Loucy (cell line): ENCODE data around the gene ARID3B.

Experiments
- H2AFZ ChIP-seq: fragments of 200-600 bp; sonication (generic); 2 replicates; pipeline ENCODE4 v1.6.0; 2016; ENCODE audit warnings: antibody characterized with exemption, mild to moderate bottlenecking, low read length, moderate library complexity
- H3F3A ChIP-seq: fragments of 200-600 bp; 2 replicates; pipeline ENCODE4 v1.6.0; 2016; ENCODE audit warnings: antibody characterized with exemption, low read depth, mild to moderate bottlenecking
- H3K27me3 ChIP-seq: fragments of 200-600 bp; sonication (generic); 2 replicates; pipeline ENCODE4 v1.6.1; 2014; ENCODE audit warnings: low read length, mild to moderate bottlenecking; ENCODE audit not compliant: insufficient read depth, poor library complexity, severe bottlenecking
- H3K36me3 ChIP-seq: fragments of 200-600 bp; sonication (generic); 2 replicates; pipeline ENCODE4 v1.6.1; 2016; ENCODE audit warnings: low read length; ENCODE audit not compliant: insufficient read depth
- H3K4me1 ChIP-seq: fragments of 200-600 bp; sonication (generic); 2 replicates; pipeline ENCODE4 v1.5.1; 2014; ENCODE audit warnings: low read length, mild to moderate bottlenecking; ENCODE audit not compliant: insufficient read depth, poor library complexity, severe bottlenecking
- H3K4me2 ChIP-seq: fragments of 200-600 bp; sonication (generic); 2 replicates; pipeline ENCODE4 v1.6.0; 2014; ENCODE audit warnings: antibody characterized with exemption, low read length, low read depth, mild to moderate bottlenecking; ENCODE audit not compliant: poor library complexity, severe bottlenecking
- H3K4me3 ChIP-seq: fragments of 200-600 bp; sonication (generic); 2 replicates; pipeline ENCODE4 v1.5.1; 2014; ENCODE audit warnings: low read length, mild to moderate bottlenecking, mixed read lengths; ENCODE audit not compliant: poor library complexity, severe bottlenecking
- H3K79me2 ChIP-seq: fragments of 200-600 bp; sonication (generic); 2 replicates; pipeline ENCODE4 v1.6.1; 2014; ENCODE audit warnings: low read length; ENCODE audit not compliant: insufficient read depth
- H3K9ac ChIP-seq: fragments of 200-600 bp; sonication (generic); 2 replicates; pipeline ENCODE4 v1.6.0; 2014; ENCODE audit warnings: mild to moderate bottlenecking, low read depth, low read length, moderate library complexity; ENCODE audit not compliant: poor library complexity, severe bottlenecking
- H3K9me2 ChIP-seq: fragments of 200-600 bp; sonication (generic); replicated peaks from 2 replicates; pipeline ENCODE4 v1.6.1; 2016; ENCODE audit warnings: low read depth, low read length, mixed read lengths
- H3K9me3 ChIP-seq: fragments of 200-600 bp; sonication (generic); 2 replicates; pipeline ENCODE4 v1.6.1; 2014; ENCODE audit warnings: mild to moderate bottlenecking, antibody characterized with exemption, low read length, low read depth; ENCODE audit not compliant: insufficient read depth
- H4K20me1 ChIP-seq: fragments of 200-600 bp; sonication (generic); 2 replicates; pipeline ENCODE4 v1.6.0; 2014; ENCODE audit warnings: antibody characterized with exemption, low read length, mild to moderate bottlenecking; ENCODE audit not compliant: insufficient read depth, poor library complexity, severe bottlenecking
- CTCF ChIP-seq: fragments of 200-600 bp; sonication (generic); conservative IDR thresholded peaks from 2 replicates; pipeline ENCODE4 v1.5.1; 2014; ENCODE audit warnings: mild to moderate bottlenecking, antibody characterized with exemption, low read length
- EZH2phosphoT487 ChIP-seq: fragments of 200-600 bp; IDR thresholded peaks from 2 replicates; pipeline ENCODE4 v1.6.1; 2018; ENCODE audit warnings: antibody characterized with exemption, mild to moderate bottlenecking, moderate library complexity, borderline replicate concordance

ARID3B gene, protein sequence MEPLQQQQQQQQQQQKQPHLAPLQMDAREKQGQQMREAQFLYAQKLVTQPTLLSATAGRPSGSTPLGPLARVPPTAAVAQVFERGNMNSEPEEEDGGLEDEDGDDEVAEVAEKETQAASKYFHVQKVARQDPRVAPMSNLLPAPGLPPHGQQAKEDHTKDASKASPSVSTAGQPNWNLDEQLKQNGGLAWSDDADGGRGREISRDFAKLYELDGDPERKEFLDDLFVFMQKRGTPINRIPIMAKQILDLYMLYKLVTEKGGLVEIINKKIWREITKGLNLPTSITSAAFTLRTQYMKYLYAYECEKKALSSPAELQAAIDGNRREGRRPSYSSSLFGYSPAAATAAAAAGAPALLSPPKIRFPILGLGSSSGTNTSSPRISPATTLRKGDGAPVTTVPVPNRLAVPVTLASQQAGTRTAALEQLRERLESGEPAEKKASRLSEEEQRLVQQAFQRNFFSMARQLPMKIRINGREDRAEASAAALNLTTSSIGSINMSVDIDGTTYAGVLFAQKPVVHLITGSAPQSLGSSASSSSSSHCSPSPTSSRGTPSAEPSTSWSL

GRCh38 chr15:74540761-74541493 is at the start of gene ARID3B:
ARID3B (plus strand) TSS chr15:74541220; CDS start chr15:74543937, 2,717 bp downstream.
- Histone ChIP-seq H3K9ac (peak within 1 kb of the TSS; percentile 84), H4K20me1 (peaks cover 26% of the 10 kb centered on the region), H2AFZ (peak within 1 kb of the TSS; percentile 90), H3K4me1 (peaks cover 29% of the 10 kb centered on the region), H3F3A (peaks cover 19% of the 10 kb centered on the region; the same call in 1 of the 2 replicates), H3K79me2 (peaks cover 21% of the 10 kb centered on the region; the same call in 1 of the 2 replicates), H3K36me3 (no peaks in the 10 kb centered on the region), H3K4me2 (peak within 1 kb of the TSS; percentile 97), H3K9me3 (no peaks in the 10 kb centered on the region), H3K4me3 (peak within 1 kb of the TSS; percentile 93), H3K9me2 (no peaks in the 10 kb centered on the region), H3K27me3 (no peaks in the 10 kb centered on the region)
- no peak for TF ChIP-seq EZH2phosphoT487
- TF ChIP-seq CTCF, result no peak

GRCh38 chr15:74496648-74497047 is 44.4 kb upstream of the ARID3B start:
- Histone ChIP-seq H4K20me1 (no peaks in the 10 kb centered on the region), H3K4me1 (no peaks in the 10 kb centered on the region), H3K36me3 (no peaks in the 10 kb centered on the region), H3K4me3 (no peak overlapping the region), H3K4me2 (no peak overlapping the region), H3K9me3 (no peaks in the 10 kb centered on the region), H2AFZ (no peak overlapping the region), H3K9ac (no peak overlapping the region), H3K27me3 (no peaks in the 10 kb centered on the region), H3F3A (no peaks in the 10 kb centered on the region), H3K9me2 (no peaks in the 10 kb centered on the region), H3K79me2 (no peaks in the 10 kb centered on the region)
- TF ChIP-seq EZH2phosphoT487, result no peak
- TF ChIP-seq CTCF, result no peak

DNA sequence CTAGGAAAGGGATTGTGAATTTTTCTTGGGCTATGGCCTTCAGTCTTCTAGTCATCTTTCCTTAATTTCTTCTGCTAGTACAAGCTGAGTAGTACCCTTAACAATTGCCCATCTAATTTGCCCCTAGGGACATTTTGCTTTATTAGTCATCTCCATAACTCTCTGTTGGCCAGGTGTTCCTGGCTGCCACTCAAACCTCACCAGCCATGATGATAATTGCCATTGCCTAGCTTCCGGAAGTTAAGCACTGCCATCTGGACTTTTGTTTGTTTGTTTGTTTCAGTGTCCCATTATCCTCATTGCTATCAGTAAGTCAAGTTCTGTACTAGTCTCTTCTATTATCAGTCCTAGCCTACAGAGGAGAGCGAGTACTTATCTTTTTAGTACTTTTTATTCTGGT is 43.4 kb upstream of the ARID3B start:
- TF ChIP-seq EZH2phosphoT487, result no peak
- no peak for TF ChIP-seq CTCF
- H3K4me3 ChIP-seq, result no peak overlapping the region
- H3K4me2 ChIP-seq, result no peak overlapping the region

More for the DNA sequence above, 43.4 kb upstream of the ARID3B start:
- no peaks in the 10 kb centered on the region for H3K9me3 ChIP-seq
- H4K20me1 ChIP-seq, result no peaks in the 10 kb centered on the region
- H3K36me3 ChIP-seq, result no peaks in the 10 kb centered on the region
- H3K9ac ChIP-seq, result no peak overlapping the region
- H3K4me1 ChIP-seq, result no peaks in the 10 kb centered on the region
- H3K9me2 ChIP-seq, result no peaks in the 10 kb centered on the region
- no peaks in the 10 kb centered on the region for H3F3A ChIP-seq
- H2AFZ ChIP-seq, result no peak overlapping the region
- H3K79me2 ChIP-seq, result no peaks in the 10 kb centered on the region
- H3K27me3 ChIP-seq, result no peaks in the 10 kb centered on the region
